Chondrocyte (in vitro differentiated cells): ENCODE data around the gene DEFB116. TPM values are rescaled to one million over a fixed set of nuclear protein-coding genes. Genes with fewer than 3 reads are reported as not detected.
"Not testable (repeated sequence)": the region's sequence is repeated elsewhere in the genome, so short reads cannot be mapped to it uniquely, and the experiment has no call there.

ENCODE experiments used
- DNase-seq: peaks from one replicate; pipeline ENCODE4 v3.0.0; 2021; ENCODE audit warnings: mixed read lengths, low spot score
- H3K27ac Mint-ChIP-seq: one replicate; pipeline ENCODE4 v1.8.0; 2021; ENCODE audit warnings: mild to moderate bottlenecking, moderate library complexity, mixed read lengths; ENCODE audit not compliant: unreplicated experiment
- H3K27me3 Mint-ChIP-seq: 2 replicates; pipeline ENCODE4 v1.8.0; 2021; ENCODE audit warnings: low read depth, mixed read lengths
- H3K36me3 Mint-ChIP-seq: 2 replicates; pipeline ENCODE4 v1.8.0; 2021; ENCODE audit warnings: low read depth, mixed read lengths
- H3K4me1 Mint-ChIP-seq: 2 replicates; pipeline ENCODE4 v1.8.0; 2021; ENCODE audit warnings: low read depth, mild to moderate bottlenecking, mixed read lengths
- H3K4me3 Mint-ChIP-seq: one replicate; pipeline ENCODE4 v1.8.0; 2021; ENCODE audit warnings: mild to moderate bottlenecking, moderate library complexity, mixed read lengths; ENCODE audit not compliant: unreplicated experiment
- H3K9me3 Mint-ChIP-seq: 2 replicates; pipeline ENCODE4 v1.8.0; 2021; ENCODE audit warnings: low read depth, mixed read lengths
- long read RNA-seq: library from polyadenylated mRNA; stranded (forward); transcript quantifications from one replicate; pipeline ENCODE4 v2.0.0, GENCODE V29; 2021
- total RNA-seq: library from RNA; stranded (reverse); gene quantifications from 3 replicates; pipeline ENCODE4 v1.2.1, GENCODE V29; 2021
- TF ChIP-seq, protein P1 (sequence below): fragments of 200-600 bp; sonication (generic); IDR thresholded peaks from 2 replicates; pipeline ENCODE4 v1.5.0; 2021; ENCODE audit warnings: antibody characterized with exemption, mild to moderate bottlenecking, moderate library complexity

Gene DEFB116
- not detected in 3 replicates for total RNA-seq
- long read RNA-seq = 0 reads

DNA sequence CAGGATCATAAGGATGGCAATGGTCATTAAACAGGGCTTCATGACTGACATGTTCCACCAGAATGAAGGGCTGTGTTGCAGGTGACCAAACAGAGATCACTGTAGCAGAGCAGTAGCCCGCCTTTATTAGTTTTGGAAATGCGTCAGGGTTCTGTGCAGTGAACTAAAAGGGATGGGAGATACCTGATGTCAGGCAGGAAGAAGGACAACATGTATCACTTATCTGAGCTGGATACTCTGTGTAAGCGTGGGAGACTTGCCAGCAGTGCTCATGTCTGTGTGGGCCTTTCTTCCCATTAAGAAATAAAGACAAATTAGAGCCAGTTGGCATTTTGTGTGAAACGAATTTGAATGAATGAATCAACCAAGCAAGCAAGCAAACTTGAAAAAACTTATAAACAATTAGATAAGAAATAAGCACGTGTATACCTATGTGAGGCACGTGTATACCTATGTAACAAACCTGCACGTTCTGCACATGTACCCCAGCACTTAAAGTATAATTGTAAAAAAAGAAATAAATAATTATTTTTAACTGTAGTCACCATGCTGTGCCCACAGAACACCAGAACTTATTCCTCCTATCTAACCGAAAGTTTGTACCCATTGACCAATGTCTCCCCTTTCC, at the start of gene DEFB116:
TSS of gene DEFB116 (minus strand) at position 51 of the 628 bp plus-strand sequence. CDS start at position 51, 0 bp downstream.
- Mint-ChIP-seq H3K27me3 (no peaks in the 10 kb centered on the region), H3K4me3 (no peak within 1 kb of the TSS), H3K9me3 (peaks cover 41% of the 10 kb centered on the region), H3K4me1 (no peaks in the 10 kb centered on the region), H3K36me3 (no peaks in the 10 kb centered on the region), H3K27ac (no peak within 1 kb of the TSS)
- DNase-seq = no peak
- TF ChIP-seq, protein P1, sequence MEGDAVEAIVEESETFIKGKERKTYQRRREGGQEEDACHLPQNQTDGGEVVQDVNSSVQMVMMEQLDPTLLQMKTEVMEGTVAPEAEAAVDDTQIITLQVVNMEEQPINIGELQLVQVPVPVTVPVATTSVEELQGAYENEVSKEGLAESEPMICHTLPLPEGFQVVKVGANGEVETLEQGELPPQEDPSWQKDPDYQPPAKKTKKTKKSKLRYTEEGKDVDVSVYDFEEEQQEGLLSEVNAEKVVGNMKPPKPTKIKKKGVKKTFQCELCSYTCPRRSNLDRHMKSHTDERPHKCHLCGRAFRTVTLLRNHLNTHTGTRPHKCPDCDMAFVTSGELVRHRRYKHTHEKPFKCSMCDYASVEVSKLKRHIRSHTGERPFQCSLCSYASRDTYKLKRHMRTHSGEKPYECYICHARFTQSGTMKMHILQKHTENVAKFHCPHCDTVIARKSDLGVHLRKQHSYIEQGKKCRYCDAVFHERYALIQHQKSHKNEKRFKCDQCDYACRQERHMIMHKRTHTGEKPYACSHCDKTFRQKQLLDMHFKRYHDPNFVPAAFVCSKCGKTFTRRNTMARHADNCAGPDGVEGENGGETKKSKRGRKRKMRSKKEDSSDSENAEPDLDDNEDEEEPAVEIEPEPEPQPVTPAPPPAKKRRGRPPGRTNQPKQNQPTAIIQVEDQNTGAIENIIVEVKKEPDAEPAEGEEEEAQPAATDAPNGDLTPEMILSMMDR = no peak

GRCh38 chr20:31355981-31356380, 47.6 kb upstream of the DEFB116 start:
- no peak for DNase-seq
- Mint-ChIP-seq H3K36me3 (no peaks in the 10 kb centered on the region), H3K27ac (no peak overlapping the region), H3K4me1 (no peaks in the 10 kb centered on the region), H3K4me3 (no peak overlapping the region), H3K27me3 (no peaks in the 10 kb centered on the region), H3K9me3 (peaks cover 9% of the 10 kb centered on the region)
- TF ChIP-seq, protein P1 = no peak

DNA sequence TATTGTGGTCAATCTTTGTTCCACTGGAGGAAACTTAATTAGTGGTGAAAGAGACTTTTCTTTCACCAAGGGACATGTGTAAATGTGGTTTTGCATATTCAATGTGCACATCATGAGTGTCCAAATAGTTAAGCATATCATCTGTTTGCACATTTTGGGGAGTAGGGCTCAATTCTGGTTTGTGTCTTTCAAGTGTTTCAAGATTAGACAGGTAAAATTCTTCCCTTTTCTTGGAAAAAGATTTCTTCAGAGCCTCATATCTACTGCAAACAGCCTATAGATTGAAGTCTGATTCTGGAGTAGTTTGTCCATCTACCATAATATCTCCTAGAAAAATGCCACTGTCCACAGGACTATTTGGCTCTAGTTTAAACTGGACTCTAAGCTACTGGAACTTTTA, 33.1 kb upstream of the DEFB116 start:
- Mint-ChIP-seq H3K4me1 (no peaks in the 10 kb centered on the region), H3K4me3 (no peak overlapping the region), H3K27ac (no peak overlapping the region), H3K27me3 (no peaks in the 10 kb centered on the region), H3K9me3 (peaks cover 22% of the 10 kb centered on the region), H3K36me3 (no peaks in the 10 kb centered on the region)
- TF ChIP-seq, protein P1 = no peak
- no peak for DNase-seq

DNA sequence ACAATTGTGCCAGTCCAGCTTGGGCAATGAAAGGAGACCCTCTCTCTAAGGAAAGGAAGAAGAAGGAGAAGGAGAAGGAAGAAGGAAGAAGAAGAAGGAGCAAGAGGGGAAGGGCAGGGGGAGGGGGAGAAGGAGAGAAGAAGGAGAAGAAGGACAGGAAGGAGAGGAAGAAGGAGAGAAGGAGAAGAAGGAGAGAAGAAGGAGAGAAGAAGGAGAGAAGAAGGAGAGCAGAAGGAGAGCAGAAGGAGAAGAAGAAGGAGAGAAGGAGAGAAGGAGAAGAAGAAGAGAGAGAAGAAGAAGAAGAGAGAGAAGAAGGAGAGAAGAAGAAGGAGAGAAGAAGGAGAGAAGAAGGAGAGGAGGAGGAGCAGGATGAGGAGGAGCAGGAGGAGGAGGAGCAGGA, 22.5 kb upstream of the DEFB116 start:
- DNase-seq = no peak
- Mint-ChIP-seq H3K9me3 (peaks cover 32% of the 10 kb centered on the region), H3K27me3 (no peaks in the 10 kb centered on the region), H3K4me3 (no peak overlapping the region), H3K27ac (no peak overlapping the region), H3K36me3 (peaks cover 4% of the 10 kb centered on the region), H3K4me1 (no peaks in the 10 kb centered on the region)
- TF ChIP-seq, protein P1 = no peak

- no peaks in the 10 kb centered on the region for H3K27me3 Mint-ChIP-seq
- H3K9me3 Mint-ChIP-seq = peaks cover 44% of the 10 kb centered on the region
- H3K27ac Mint-ChIP-seq = no peak overlapping the region
- no peak overlapping the region for H3K4me3 Mint-ChIP-seq
- no peaks in the 10 kb centered on the region for H3K4me1 Mint-ChIP-seq
- peaks cover 4% of the 10 kb centered on the region for H3K36me3 Mint-ChIP-seq
- TF ChIP-seq, protein P1 = no peak
- no peak for DNase-seq
These were observed 14.1 kb upstream of the DEFB116 start for GRCh38 chr20:31322504-31322903.

- peaks cover 75% of the 10 kb centered on the region for H3K9me3 Mint-ChIP-seq
- not testable (repeated sequence) for H3K4me3 Mint-ChIP-seq
These were observed 23.4 kb downstream of the DEFB116 start for GRCh38 chr20:31284964-31285363.

More at GRCh38 chr20:31284964-31285363, 23.4 kb downstream of the DEFB116 start:
- H3K27me3 Mint-ChIP-seq, H3K4me1 Mint-ChIP-seq, H3K36me3 Mint-ChIP-seq, DNase-seq, H3K27ac Mint-ChIP-seq: not testable (repeated sequence)
